Prostate gland (tissue), 2 donors: Measurements from ENCODE around the gene NACAD. TPM values are rescaled to one million over a fixed set of nuclear protein-coding genes. Genes with fewer than 3 reads are reported as not detected.

ENCODE experiments used
- DNase-seq: peaks from one replicate; pipeline ENCODE4 v3.0.0-alpha.2; 2019; ENCODE audit warnings: low spot score
- H3K27ac ChIP-seq, 2 donors: fragments of 200-600 bp; sonication (generic); 2 replicates each; pipeline ENCODE4 v1.5.1; 2017 to 2019
- H3K27me3 ChIP-seq: fragments of 200-600 bp; sonication (generic); replicated peaks from 2 replicates; pipeline ENCODE4 v1.5.1; 2019; ENCODE audit not compliant: insufficient read depth
- H3K36me3 ChIP-seq, 2 donors: fragments of 200-600 bp; sonication (generic); 1 replicate in 1 of 2; 2 replicates in 1 of 2; pipeline versions ENCODE4 v1.5.1 to v1.8.1; 2017 to 2019
- H3K4me1 ChIP-seq: fragments of 200-600 bp; sonication (generic); replicated peaks from 2 replicates; pipeline ENCODE4 v1.5.1; 2019
- H3K4me3 ChIP-seq, 2 donors: fragments of 200-600 bp; sonication (generic); 2 replicates each; pipeline ENCODE4 v1.5.1; 2017 to 2019
- H3K9me3 ChIP-seq: fragments of 200-600 bp; sonication (generic); 2 replicates; pipeline ENCODE4 v1.5.1; 2017
- POLR2A ChIP-seq: fragments of 450-650 bp; IDR thresholded peaks from one replicate; pipeline ENCODE4 v1.6.1; 2016; ENCODE audit warnings: antibody characterized with exemption, mild to moderate bottlenecking
- POLR2AphosphoS5 ChIP-seq: sonication (generic); formaldehyde crosslinking; IDR thresholded peaks from one replicate; pipeline ENCODE4 v1.6.1; 2017; ENCODE audit warnings: antibody characterized with exemption
- WGBS: methylation state at CpG from one replicate; pipeline ENCODE4 v1.1.5; 2018; 5-methylcytosine and 5-hydroxymethylcytosine counted together
- intact Hi-C: fragments of 100-400 bp; cut with DNase I; formaldehyde crosslinking; loops from one replicate; pipeline ENCODE4 v1.14.2; 2022
- total RNA-seq, 2 donors: library from RNA; depleted of rRNA; stranded (reverse); fragments of >200 nt; gene quantifications; one replicate each; pipeline ENCODE4 v1.1.0, GENCODE V29; 2016
- TF ChIP-seq, protein P1 (sequence below), 4 experiments: fragments of 200-600 bp in 2 of 4; fragments of 450-650 bp in 2 of 4; sonication (generic) in 2 of 4; IDR thresholded peaks; 1 replicate in 3 of 4; 2 replicates in 1 of 4; pipeline ENCODE4 v1.5.1; 2016 to 2019; ENCODE audit warnings: antibody characterized with exemption in 4 of 4, mild to moderate bottlenecking in 2 of 4, moderate library complexity in 2 of 4

The NACAD gene
- total RNA-seq, 2 donors from 2014 or later, result 3.5 to 10.3 TPM

DNA sequence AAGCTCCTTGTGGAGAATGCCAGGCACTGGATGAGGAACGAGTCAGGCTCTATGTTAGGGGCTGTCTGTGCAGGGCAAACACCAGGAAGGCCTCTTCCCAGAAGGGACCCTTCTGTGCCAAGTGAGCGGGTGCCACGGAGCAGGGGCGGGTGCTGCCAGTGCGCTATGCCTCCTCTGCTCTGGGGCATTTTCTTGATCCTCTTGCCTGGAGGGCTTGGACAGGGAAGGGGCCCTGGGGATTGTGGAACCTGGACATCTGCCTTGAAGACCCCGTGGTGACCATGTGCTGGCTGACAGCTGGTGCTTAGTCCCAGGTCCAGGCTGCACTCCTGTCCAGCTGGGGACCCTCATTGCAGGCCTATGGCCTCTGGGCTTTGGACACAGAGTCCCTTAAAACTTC lies 38.2 kb upstream of the NACAD start:
- Histone ChIP-seq H3K4me3 (no peak overlapping the region), H3K4me1 (no peaks in the 10 kb centered on the region), H3K36me3 (no peaks in the 10 kb centered on the region), H3K27me3 (no peaks in the 10 kb centered on the region), H3K27ac (no peak overlapping the region), H3K9me3 (no peaks in the 10 kb centered on the region)
- 83% methylated on average over 6 of the region's 6 CpGs for WGBS
- TF ChIP-seq POLR2A (no peak), POLR2AphosphoS5 (no peak)
- TF ChIP-seq, protein P1, sequence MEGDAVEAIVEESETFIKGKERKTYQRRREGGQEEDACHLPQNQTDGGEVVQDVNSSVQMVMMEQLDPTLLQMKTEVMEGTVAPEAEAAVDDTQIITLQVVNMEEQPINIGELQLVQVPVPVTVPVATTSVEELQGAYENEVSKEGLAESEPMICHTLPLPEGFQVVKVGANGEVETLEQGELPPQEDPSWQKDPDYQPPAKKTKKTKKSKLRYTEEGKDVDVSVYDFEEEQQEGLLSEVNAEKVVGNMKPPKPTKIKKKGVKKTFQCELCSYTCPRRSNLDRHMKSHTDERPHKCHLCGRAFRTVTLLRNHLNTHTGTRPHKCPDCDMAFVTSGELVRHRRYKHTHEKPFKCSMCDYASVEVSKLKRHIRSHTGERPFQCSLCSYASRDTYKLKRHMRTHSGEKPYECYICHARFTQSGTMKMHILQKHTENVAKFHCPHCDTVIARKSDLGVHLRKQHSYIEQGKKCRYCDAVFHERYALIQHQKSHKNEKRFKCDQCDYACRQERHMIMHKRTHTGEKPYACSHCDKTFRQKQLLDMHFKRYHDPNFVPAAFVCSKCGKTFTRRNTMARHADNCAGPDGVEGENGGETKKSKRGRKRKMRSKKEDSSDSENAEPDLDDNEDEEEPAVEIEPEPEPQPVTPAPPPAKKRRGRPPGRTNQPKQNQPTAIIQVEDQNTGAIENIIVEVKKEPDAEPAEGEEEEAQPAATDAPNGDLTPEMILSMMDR (IDR thresholded peaks at IDR 0.05), result no peak
- intact Hi-C loops, result no loop called here
- DNase-seq, result no peak

DNA sequence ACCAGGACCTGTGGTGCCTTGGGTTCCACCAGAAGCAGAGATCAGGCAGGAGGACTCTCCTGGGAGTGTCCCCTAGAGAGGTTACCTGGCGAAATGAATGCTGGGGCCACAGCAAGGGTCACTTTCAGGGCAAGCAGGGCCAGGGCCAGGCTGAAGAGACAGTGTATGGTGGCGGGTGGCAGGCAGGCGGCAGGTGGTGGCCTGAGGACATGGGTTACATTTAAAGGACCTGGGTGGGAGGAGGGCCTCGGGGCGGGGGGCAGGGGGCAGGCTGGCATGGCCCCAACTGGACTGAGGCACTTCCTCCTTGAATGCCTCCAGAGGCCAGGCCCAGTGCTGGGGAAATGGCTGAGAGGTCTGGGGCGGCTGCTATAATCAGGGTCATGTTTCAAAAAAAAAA lies 37.4 kb upstream of the NACAD start:
- Histone ChIP-seq H3K27me3 (no peaks in the 10 kb centered on the region), H3K27ac (no peak overlapping the region), H3K4me3 (no peak overlapping the region), H3K4me1 (no peaks in the 10 kb centered on the region), H3K36me3 (no peaks in the 10 kb centered on the region), H3K9me3 (no peaks in the 10 kb centered on the region)
- WGBS, result 83% methylated on average over 6 of the region's 6 CpGs
- no peak for TF ChIP-seq POLR2A
- TF ChIP-seq, protein P1 (IDR thresholded peaks at IDR 0.05), result no peak
- no peak for TF ChIP-seq POLR2AphosphoS5
- DNase-seq, result no peak
- intact Hi-C loops, result no loop called here

GRCh38 chr7:45125193-45125904 lies 36.6 kb upstream of the NACAD start:
- DNase-seq, result no peak
- TF ChIP-seq, protein P1 (IDR thresholded peaks at IDR 0.05), result no peak
- TF ChIP-seq POLR2A, result no peak
- no peak for TF ChIP-seq POLR2AphosphoS5
- intact Hi-C loops, result no loop called here
- WGBS, result 80% methylated on average over 11 of the region's 11 CpGs
- Histone ChIP-seq H3K4me1 (no peaks in the 10 kb centered on the region), H3K27ac (no peak overlapping the region), H3K27me3 (no peaks in the 10 kb centered on the region), H3K9me3 (no peaks in the 10 kb centered on the region), H3K4me3 (no peak overlapping the region), H3K36me3 (no peaks in the 10 kb centered on the region)

- DNase-seq, result no peak
- intact Hi-C loops, result no loop called here
- WGBS, result 68% methylated on average over 9 of the region's 12 CpGs
- no peaks in the 10 kb centered on the region for H3K9me3 ChIP-seq
- TF ChIP-seq POLR2A (no peak), POLR2AphosphoS5 (no peak)
- TF ChIP-seq, protein P1 (IDR thresholded peaks at IDR 0.05), result no peak
- no peaks in the 10 kb centered on the region for H3K4me1 ChIP-seq
- H3K27ac ChIP-seq, result no peak overlapping the region
- H3K27me3 ChIP-seq, result no peaks in the 10 kb centered on the region
- no peak overlapping the region for H3K4me3 ChIP-seq
- H3K36me3 ChIP-seq, result no peaks in the 10 kb centered on the region
Observed at GRCh38 chr7:45123913-45124710, 35.3 kb upstream of the NACAD start.
